Thyroid gland (tissue), 4 donors: ENCODE measurements around the gene COL25A1. TPM values are rescaled to one million over a fixed set of nuclear protein-coding genes. Genes with fewer than 3 reads are reported as not detected.

Experiments used
- DNase-seq, 2 donors: peaks; one replicate each; pipeline ENCODE4 v3.0.0-alpha.2; 2019
- H3K27ac ChIP-seq, 3 donors: fragments of 200-600 bp; sonication (generic); 1 replicate in 2 of 3; 2 replicates in 1 of 3; pipeline ENCODE4 v1.5.1; 2016 to 2019; ENCODE audit warnings: mild to moderate bottlenecking in 1 of 3, moderate library complexity in 1 of 3
- H3K27me3 ChIP-seq: fragments of 200-600 bp; sonication (generic); one replicate; pipeline ENCODE4 v1.5.1; 2019
- H3K36me3 ChIP-seq, 2 donors: fragments of 200-600 bp; sonication (generic); one replicate each; pipeline ENCODE4 v1.5.1; 2016 to 2019
- H3K4me1 ChIP-seq, 2 donors: fragments of 200-600 bp; sonication (generic); one replicate each; pipeline ENCODE4 v1.5.1; 2017 to 2019
- H3K4me3 ChIP-seq, 3 donors: fragments of 200-600 bp; sonication (generic); replicated peaks in 1 of 3; 1 replicate in 2 of 3; 2 replicates in 1 of 3; pipeline ENCODE4 v1.5.1; 2016; ENCODE audit warnings: mild to moderate bottlenecking in 1 of 3
- H3K9me3 ChIP-seq: fragments of 200-600 bp; sonication (generic); one replicate; pipeline ENCODE4 v1.5.1; 2017
- CTCF ChIP-seq, 6 experiments: fragments of 200-600 bp in 3 of 6; fragments of 450-650 bp in 3 of 6; sonication (generic) in 3 of 6; IDR thresholded peaks; one replicate each; pipeline ENCODE4 v1.5.1; 2016 to 2019; ENCODE audit warnings: antibody characterized with exemption in 6 of 6, mild to moderate bottlenecking in 2 of 6, inconsistent platforms in 1 of 6, moderate library complexity in 1 of 6
- POLR2A ChIP-seq, 2 donors: fragments of 450-650 bp; IDR thresholded peaks; one replicate each; pipeline ENCODE4 v1.6.1; 2017; ENCODE audit warnings: antibody characterized with exemption in 2 of 2, mild to moderate bottlenecking in 2 of 2, moderate library complexity in 1 of 2
- WGBS, 2 donors: methylation state at CpG; one replicate each; pipeline ENCODE4 v1.1.5; 2017; 5-methylcytosine and 5-hydroxymethylcytosine counted together
- intact Hi-C: fragments of 100-400 bp; cut with DNase I; formaldehyde crosslinking; loops from one replicate; pipeline ENCODE4 v1.15.1; 2023
- total RNA-seq, 4 donors: library from RNA; depleted of rRNA; stranded (reverse); fragments of >200 nt; gene quantifications; one replicate each; pipeline ENCODE4 v1.2.3, GENCODE V29; 2016

The COL25A1 gene
- total RNA-seq, 4 donors from 2014 or later = 5.5 to 21.0 (median 7.1) TPM

GRCh38 chr4:109301651-109302360 is 652 bp downstream of the COL25A1 start:
- peak overlapping the region in 2 of 3 donors; percentile 59 to 73 for H3K27ac ChIP-seq
- no peaks in the 10 kb centered on the region for H3K36me3 ChIP-seq
- H3K4me3 ChIP-seq = peak overlapping the region; percentile 36 to 63 (median 38)
- no peaks in the 10 kb centered on the region for H3K27me3 ChIP-seq
- peaks cover 9 to 14% of the 10 kb centered on the region in 2 donors for H3K4me1 ChIP-seq
- WGBS, 2 donors = 7 to 10% methylated on average over 12 to 36 of the region's 40 CpGs
- peak in 1 of 2 donors; percentile 6 for DNase-seq
- no peaks in the 10 kb centered on the region for H3K9me3 ChIP-seq
- intact Hi-C loops = loop anchor here (10.0 kb wide), 1 partner anchor 93 kb away; no protein-coding TSS in a partner anchor
- TF ChIP-seq POLR2A (IDR thresholded peaks at IDR 0.05) (no peak), CTCF (IDR thresholded peaks at IDR 0.05) (no peak)

GRCh38 chr4:109298279-109299010 is 4.0 kb downstream of the COL25A1 start:
- Histone ChIP-seq H3K9me3 (no peaks in the 10 kb centered on the region), H3K27ac (no peak overlapping the region), H3K4me3 (no peak overlapping the region), H3K36me3 (no peaks in the 10 kb centered on the region), H3K4me1 (peaks cover 9 to 14% of the 10 kb centered on the region in 2 donors), H3K27me3 (no peaks in the 10 kb centered on the region)
- intact Hi-C loops = no loop called here
- no peak for TF ChIP-seq POLR2A (IDR thresholded peaks at IDR 0.05)
- TF ChIP-seq CTCF (IDR thresholded peaks at IDR 0.05) = peak in 5 of 6 experiments; percentile 57 to 80 (median 75)
- WGBS, 2 donors = 50 to 51% methylated on average over 3 of the region's 3 CpGs
- no peak for DNase-seq

GRCh38 chr4:109296527-109296926 is 5.9 kb downstream of the COL25A1 start:
- H3K4me1 ChIP-seq = peaks cover 2 to 4% of the 10 kb centered on the region in 2 donors
- no peaks in the 10 kb centered on the region for H3K9me3 ChIP-seq
- 94 to 98% methylated on average over 2 of the region's 2 CpGs for WGBS, 2 donors
- TF ChIP-seq POLR2A (IDR thresholded peaks at IDR 0.05) (no peak), CTCF (IDR thresholded peaks at IDR 0.05) (no peak)
- H3K27ac ChIP-seq = no peak overlapping the region
- H3K27me3 ChIP-seq = no peaks in the 10 kb centered on the region
- no peak for DNase-seq
- intact Hi-C loops = no loop called here
- no peak overlapping the region for H3K4me3 ChIP-seq
- H3K36me3 ChIP-seq = no peaks in the 10 kb centered on the region

GRCh38 chr4:109295081-109295480 is 7.4 kb downstream of the COL25A1 start:
- Histone ChIP-seq H3K36me3 (no peaks in the 10 kb centered on the region), H3K4me1 (no peaks in the 10 kb centered on the region), H3K4me3 (no peak overlapping the region), H3K9me3 (no peaks in the 10 kb centered on the region), H3K27ac (no peak overlapping the region), H3K27me3 (no peaks in the 10 kb centered on the region)
- intact Hi-C loops = no loop called here
- DNase-seq = no peak
- TF ChIP-seq CTCF (IDR thresholded peaks at IDR 0.05) = no peak
- no peak for TF ChIP-seq POLR2A (IDR thresholded peaks at IDR 0.05)

- Histone ChIP-seq H3K36me3 (no peaks in the 10 kb centered on the region), H3K27me3 (no peaks in the 10 kb centered on the region), H3K4me1 (no peaks in the 10 kb centered on the region), H3K4me3 (no peak overlapping the region), H3K9me3 (no peaks in the 10 kb centered on the region), H3K27ac (no peak overlapping the region)
- 89 to 91% methylated on average over 4 of the region's 4 CpGs for WGBS, 2 donors
- intact Hi-C loops = no loop called here
- no peak for TF ChIP-seq CTCF (IDR thresholded peaks at IDR 0.05)
- TF ChIP-seq POLR2A (IDR thresholded peaks at IDR 0.05) = no peak
- no peak for DNase-seq
These were observed 7.9 kb downstream of the COL25A1 start for GRCh38 chr4:109294468-109295020.
